ENCODE data around the gene SLC9A2. TPM values are rescaled to one million over a fixed set of nuclear protein-coding genes. Genes with fewer than 3 reads are reported as not detected.

SLC9A2 gene
- total and polyA plus RNA-seq, 10 of the 15 experiments (the other 5 are each of a cell fraction or from before 2014, with no cell fraction given), result 0.13 to 1.2 (median 0.79) TPM

GRCh38 chr2:102606353-102606752 lies 13.0 kb upstream of the SLC9A2 start:
- 0% methylated on average over 1 of the region's 1 CpG for WGBS (ENCODE audit: insufficient coverage, insufficient replicate concordance, low lambda C conversion rate, missing lambda C conversion rate)
- no peaks in the 10 kb centered on the region for H3K79me2 ChIP-seq (ENCODE audit: control insufficient read depth, insufficient read depth, low read length)
- no TSS peak for BruUV-seq (replicated peaks)
- in situ Hi-C loops (cut with MboI), result no loop called here
- no peaks in the 10 kb centered on the region for H4K20me1 ChIP-seq (ENCODE audit: control insufficient read depth, insufficient read depth)
- intact Hi-C loops (cut with micrococcal nuclease; ENCODE audit: unreplicated experiment), result no loop called here
- TF ChIP-seq ZNF217 (IDR thresholded peaks at IDR 0.05) (no peak), USF2 (IDR thresholded peaks at IDR 0.05; ENCODE audit: borderline replicate concordance, low read depth, low read length) (no peak), NFYA (IDR thresholded peaks at IDR 0.05; ENCODE audit: borderline replicate concordance, low read depth, low read length) (no peak), E2F4 (IDR thresholded peaks at IDR 0.05; ENCODE audit: low read depth, low read length) (no peak)
- TF ChIP-seq, protein P1, sequence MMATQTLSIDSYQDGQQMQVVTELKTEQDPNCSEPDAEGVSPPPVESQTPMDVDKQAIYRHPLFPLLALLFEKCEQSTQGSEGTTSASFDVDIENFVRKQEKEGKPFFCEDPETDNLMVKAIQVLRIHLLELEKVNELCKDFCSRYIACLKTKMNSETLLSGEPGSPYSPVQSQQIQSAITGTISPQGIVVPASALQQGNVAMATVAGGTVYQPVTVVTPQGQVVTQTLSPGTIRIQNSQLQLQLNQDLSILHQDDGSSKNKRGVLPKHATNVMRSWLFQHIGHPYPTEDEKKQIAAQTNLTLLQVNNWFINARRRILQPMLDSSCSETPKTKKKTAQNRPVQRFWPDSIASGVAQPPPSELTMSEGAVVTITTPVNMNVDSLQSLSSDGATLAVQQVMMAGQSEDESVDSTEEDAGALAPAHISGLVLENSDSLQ (IDR thresholded peaks at IDR 0.05), result no peak
- H3K9ac ChIP-seq (ENCODE audit: control insufficient read depth, insufficient read depth, low read length), result no peak overlapping the region
- RAD21 ChIA-PET (ENCODE audit: unreplicated experiment), result no interaction called here
- CTCF ChIA-PET, result interaction anchor here (1.3 to 2.4 kb wide), 2 partner anchors 9 kb away, joined by 3 to 15 read pairs; no protein-coding TSS in a partner anchor
- FAIRE-seq, result no peak
- no peak for ATAC-seq
- no peak for DNase-seq (ENCODE audit: low read depth, low spot score)
- H3K27me3 ChIP-seq (replicated peaks in 1 of 2; ENCODE audit: control insufficient read depth in 2 of 2, insufficient read depth in 2 of 2, low read length in 1 of 2), result no peaks in the 10 kb centered on the region; a peak in 1 of 4 replicates
- H3K36me3 ChIP-seq (ENCODE audit: control insufficient read depth in 2 of 2, insufficient read depth in 2 of 2, low read length in 1 of 2), result no peaks in the 10 kb centered on the region
- H3K27ac ChIP-seq (ENCODE audit: control insufficient read depth, insufficient read depth), result no peak overlapping the region
- H3K4me1 ChIP-seq (ENCODE audit: control insufficient read depth, insufficient read depth, low read length), result no peaks in the 10 kb centered on the region
- H3K4me2 ChIP-seq (ENCODE audit: control insufficient read depth, insufficient read depth), result no peak overlapping the region
- H3K9me3 ChIP-seq (replicated peaks; ENCODE audit: control insufficient read depth, insufficient read depth, low read length), result no peaks in the 10 kb centered on the region
- POLR2A ChIA-PET, result no interaction called here
- SMC1A ChIA-PET (ENCODE audit: uncharacterized antibody, unreplicated experiment), result interaction anchor here (0.6 kb wide), 1 partner anchor 93 kb away, joined by 3 read pairs; no protein-coding TSS in a partner anchor
- H2AFZ ChIP-seq (ENCODE audit: control insufficient read depth, low read depth, low read length), result no peak overlapping the region
- no peak overlapping the region for H3K4me3 ChIP-seq

Measured in GM12878 (cell line).